Nephron progenitor cell (in vitro differentiated cells): Measurements from ENCODE around the gene RND2.
"Not testable (repeated sequence)": the region's sequence is repeated elsewhere in the genome, so short reads cannot be mapped to it uniquely, and the experiment has no call there.

Experiments
- DNase-seq: peaks from one replicate; pipeline ENCODE4 v3.0.0; 2021
- H3K27ac Mint-ChIP-seq: 2 replicates; pipeline ENCODE4 v1.8.0; 2021; ENCODE audit warnings: mild to moderate bottlenecking, moderate library complexity, mixed read lengths
- H3K27me3 Mint-ChIP-seq: 2 replicates; pipeline ENCODE4 v1.8.0; 2021; ENCODE audit warnings: mild to moderate bottlenecking, low read depth, mixed read lengths; ENCODE audit not compliant: poor library complexity
- H3K36me3 Mint-ChIP-seq: 2 replicates; pipeline ENCODE4 v1.8.0; 2021; ENCODE audit warnings: low read depth, mixed read lengths
- H3K4me1 Mint-ChIP-seq: 2 replicates; pipeline ENCODE4 v1.8.0; 2021; ENCODE audit warnings: mixed read lengths
- H3K4me3 Mint-ChIP-seq: 2 replicates; pipeline ENCODE4 v1.8.0; 2021; ENCODE audit warnings: mild to moderate bottlenecking, moderate library complexity, mixed read lengths
- H3K9me3 Mint-ChIP-seq: 2 replicates; pipeline ENCODE4 v1.8.0; 2021; ENCODE audit warnings: mild to moderate bottlenecking, moderate library complexity, mixed read lengths
- CTCF ChIP-seq: fragments of 200-600 bp; sonication (generic); IDR thresholded peaks from 2 replicates; pipeline ENCODE4 v1.5.0; 2021; ENCODE audit warnings: antibody characterized with exemption

RND2 gene

GRCh38 chr17:42991471-42991870 lies 33.6 kb upstream of the RND2 start:
- H3K4me1 Mint-ChIP-seq: no peaks in the 10 kb centered on the region
- no peak for TF ChIP-seq CTCF
- no peak overlapping the region for H3K27ac Mint-ChIP-seq
- no peaks in the 10 kb centered on the region for H3K27me3 Mint-ChIP-seq
- H3K9me3 Mint-ChIP-seq: no peaks in the 10 kb centered on the region
- no peak for DNase-seq
- H3K36me3 Mint-ChIP-seq: peaks cover 62% of the 10 kb centered on the region
- H3K4me3 Mint-ChIP-seq: no peak overlapping the region

- no peaks in the 10 kb centered on the region for H3K9me3 Mint-ChIP-seq
- no peak overlapping the region for H3K27ac Mint-ChIP-seq
- DNase-seq: no peak
- H3K4me3 Mint-ChIP-seq: no peak overlapping the region
- peaks cover 10% of the 10 kb centered on the region for H3K4me1 Mint-ChIP-seq
- no peak for TF ChIP-seq CTCF
- H3K36me3 Mint-ChIP-seq: peaks cover 52% of the 10 kb centered on the region
- no peaks in the 10 kb centered on the region for H3K27me3 Mint-ChIP-seq
Measured at GRCh38 chr17:42992872-42993271, 32.2 kb upstream of the RND2 start.

GRCh38 chr17:42993913-42994312 lies 31.1 kb upstream of the RND2 start:
- H3K27ac Mint-ChIP-seq: peak overlapping the region; percentile 36
- H3K9me3 Mint-ChIP-seq, H3K27me3 Mint-ChIP-seq, H3K4me3 Mint-ChIP-seq, DNase-seq: not testable (repeated sequence)
- peaks cover 18% of the 10 kb centered on the region for H3K4me1 Mint-ChIP-seq
- H3K36me3 Mint-ChIP-seq: peaks cover 42% of the 10 kb centered on the region

GRCh38 chr17:42997390-42997983 lies 27.5 kb upstream of the RND2 start:
- Mint-ChIP-seq H3K27me3 (no peaks in the 10 kb centered on the region), H3K9me3 (no peaks in the 10 kb centered on the region), H3K36me3 (peaks cover 37% of the 10 kb centered on the region), H3K27ac (peak overlapping the region; percentile 100), H3K4me1 (peaks cover 32% of the 10 kb centered on the region), H3K4me3 (peak overlapping the region; percentile 99)
- TF ChIP-seq CTCF: no peak
- no peak for DNase-seq

- peaks cover 37% of the 10 kb centered on the region for H3K36me3 Mint-ChIP-seq
Measured at GRCh38 chr17:42997984-42998938, 26.8 kb upstream of the RND2 start, which contains the start of gene RPL27. RPL27 (plus strand) TSS chr17:42998419; CDS start chr17:42998751, 332 bp downstream.

More at GRCh38 chr17:42997984-42998938, 26.8 kb upstream of the RND2 start, which contains the start of gene RPL27:
- no peaks in the 10 kb centered on the region for H3K9me3 Mint-ChIP-seq
- peak; percentile 82 for TF ChIP-seq CTCF
- H3K4me1 Mint-ChIP-seq: peaks cover 32% of the 10 kb centered on the region
- peak within 1 kb of the TSS; percentile 99 for H3K4me3 Mint-ChIP-seq
- H3K27me3 Mint-ChIP-seq: no peaks in the 10 kb centered on the region
- peak within 1 kb of the TSS; percentile 100 for H3K27ac Mint-ChIP-seq
- peak; percentile 93 for DNase-seq
